Measurements from ENCODE around the gene POLR2I. TPM values are rescaled to one million over a fixed set of nuclear protein-coding genes. Genes with fewer than 3 reads are reported as not detected.

Gene POLR2I
- polyA plus RNA-seq, 1 of the 3 experiments (the other 2 are of a cell fraction): 140 TPM

DNA sequence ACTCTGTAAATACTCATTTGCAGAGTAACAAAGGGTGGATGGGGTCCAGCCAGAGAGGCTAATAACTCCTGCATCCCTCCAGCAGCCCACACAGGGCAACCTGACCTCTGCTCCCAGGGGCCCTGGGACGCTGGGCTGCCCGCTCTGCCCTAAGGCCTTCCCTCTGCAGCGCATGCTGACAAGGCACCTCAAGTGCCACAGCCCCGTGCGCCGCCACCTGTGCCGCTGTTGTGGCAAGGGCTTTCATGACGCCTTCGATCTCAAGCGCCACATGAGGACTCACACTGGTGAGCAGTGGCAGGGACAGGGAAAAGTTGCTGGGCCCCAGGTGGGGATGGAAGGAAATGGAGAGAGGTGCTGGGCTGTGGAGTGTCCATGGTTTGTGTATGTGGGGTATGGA is 2.0 kb downstream of the POLR2I start:
- Histone ChIP-seq H3K27me3 (ENCODE audit: insufficient read depth) (no peaks in the 10 kb centered on the region), H3K4me2 (no peak overlapping the region), H3K36me3 (replicated peaks in 1 of 2; ENCODE audit: control insufficient read depth in 1 of 2, insufficient read depth in 2 of 2, low read length in 1 of 2) (peaks cover 11 to 21% of the 10 kb centered on the region in 2 experiments), H3K9ac (no peak overlapping the region), H3K4me1 (ENCODE audit: control insufficient read depth in 1 of 2, insufficient read depth in 2 of 2, low read depth in 1 of 2, low read length in 1 of 2) (peaks cover 6 to 22% of the 10 kb centered on the region in 2 experiments; a peak in 1 of 4 replicates), H3K9me3 (no peaks in the 10 kb centered on the region), H2AFZ (ENCODE audit: low read depth) (no peak overlapping the region), H4K20me1 (ENCODE audit: insufficient read depth) (no peaks in the 10 kb centered on the region), H3K4me3 (ENCODE audit: low read depth in 2 of 2, low read length in 1 of 2) (no peak overlapping the region), H3K79me2 (ENCODE audit: insufficient read depth) (peaks cover 31% of the 10 kb centered on the region; the same call in 1 of the 2 replicates), H3F3A (replicated peaks; ENCODE audit: insufficient read depth) (no peaks in the 10 kb centered on the region), H3K27ac (ENCODE audit: low read depth in 2 of 2, low read length in 1 of 2) (no peak overlapping the region), H3K9me2 (no peaks in the 10 kb centered on the region)
- no peak for TF ChIP-seq RXRA (IDR thresholded peaks at IDR 0.05; ENCODE audit: borderline replicate concordance, low read depth)
- TF ChIP-seq SIN3A (IDR thresholded peaks at IDR 0.05; ENCODE audit: borderline replicate concordance, low read depth, low read length): no peak
- no peak for TF ChIP-seq RCOR1 (IDR thresholded peaks at IDR 0.05; ENCODE audit: low read length)
- TF ChIP-seq USF2 (IDR thresholded peaks at IDR 0.05; ENCODE audit: borderline replicate concordance, low read depth, low read length): no peak
- no peak for TF ChIP-seq EZH2phosphoT487 (IDR thresholded peaks at IDR 0.05; ENCODE audit: borderline replicate concordance, low read depth)
- TF ChIP-seq TAF1 (IDR thresholded peaks at IDR 0.05; ENCODE audit: borderline replicate concordance, low read depth, low read length): no peak
- no peak for TF ChIP-seq FOXJ3 (CRISPR knock-in tag; IDR thresholded peaks at IDR 0.05)
- TF ChIP-seq RAD21 (IDR thresholded peaks at IDR 0.05; ENCODE audit: low read length): no peak
- no peak for TF ChIP-seq MAX (IDR thresholded peaks at IDR 0.05; ENCODE audit: low read depth)
- no peak for DNase-seq
- ChIA-PET POLR2A (no interaction called here), CTCF (interaction anchor here (1.2 to 2.0 kb wide), 2 partner anchors 15 to 52 kb away, joined by 4 to 7 read pairs; no protein-coding TSS in a partner anchor)
- WGBS (ENCODE audit: low lambda C conversion rate): 98% methylated on average over 7 of the region's 10 CpGs

- DNase-seq: no peak
- Histone ChIP-seq H2AFZ (ENCODE audit: low read depth) (no peak overlapping the region), H3K9me2 (no peaks in the 10 kb centered on the region), H3K27me3 (ENCODE audit: insufficient read depth) (no peaks in the 10 kb centered on the region), H3K4me1 (ENCODE audit: control insufficient read depth in 1 of 2, insufficient read depth in 2 of 2, low read depth in 1 of 2, low read length in 1 of 2) (peaks cover 2 to 16% of the 10 kb centered on the region in 2 experiments; a peak in 1 of 4 replicates), H3K79me2 (ENCODE audit: insufficient read depth) (peaks cover 16% of the 10 kb centered on the region; the same call in 1 of the 2 replicates), H3K27ac (ENCODE audit: low read depth in 2 of 2, low read length in 1 of 2) (no peak overlapping the region), H4K20me1 (ENCODE audit: insufficient read depth) (no peaks in the 10 kb centered on the region), H3K9me3 (no peaks in the 10 kb centered on the region), H3K4me2 (no peak overlapping the region), H3K9ac (no peak overlapping the region), H3F3A (replicated peaks; ENCODE audit: insufficient read depth) (no peaks in the 10 kb centered on the region), H3K4me3 (ENCODE audit: low read depth in 2 of 2, low read length in 1 of 2) (no peak overlapping the region), H3K36me3 (replicated peaks in 1 of 2; ENCODE audit: control insufficient read depth in 1 of 2, insufficient read depth in 2 of 2, low read length in 1 of 2) (peaks cover 4 to 21% of the 10 kb centered on the region in 2 experiments)
- TF ChIP-seq RXRA (IDR thresholded peaks at IDR 0.05; ENCODE audit: borderline replicate concordance, low read depth): no peak
- no peak for TF ChIP-seq TAF1 (IDR thresholded peaks at IDR 0.05; ENCODE audit: borderline replicate concordance, low read depth, low read length)
- TF ChIP-seq MAX (IDR thresholded peaks at IDR 0.05; ENCODE audit: low read depth): no peak
- no peak for TF ChIP-seq FOSL2 (IDR thresholded peaks at IDR 0.05; ENCODE audit: borderline replicate concordance, low read depth)
- no peak for TF ChIP-seq GATA2 (CRISPR knock-in tag; IDR thresholded peaks at IDR 0.05)
- TF ChIP-seq SIN3A (IDR thresholded peaks at IDR 0.05; ENCODE audit: borderline replicate concordance, low read depth, low read length): no peak
- no peak for TF ChIP-seq GABPA (IDR thresholded peaks at IDR 0.05; ENCODE audit: low read depth)
- TF ChIP-seq, protein P1, sequence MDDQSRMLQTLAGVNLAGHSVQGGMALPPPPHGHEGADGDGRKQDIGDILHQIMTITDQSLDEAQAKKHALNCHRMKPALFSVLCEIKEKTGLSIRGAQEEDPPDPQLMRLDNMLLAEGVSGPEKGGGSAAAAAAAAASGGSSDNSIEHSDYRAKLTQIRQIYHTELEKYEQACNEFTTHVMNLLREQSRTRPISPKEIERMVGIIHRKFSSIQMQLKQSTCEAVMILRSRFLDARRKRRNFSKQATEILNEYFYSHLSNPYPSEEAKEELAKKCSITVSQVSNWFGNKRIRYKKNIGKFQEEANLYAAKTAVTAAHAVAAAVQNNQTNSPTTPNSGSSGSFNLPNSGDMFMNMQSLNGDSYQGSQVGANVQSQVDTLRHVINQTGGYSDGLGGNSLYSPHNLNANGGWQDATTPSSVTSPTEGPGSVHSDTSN (IDR thresholded peaks at IDR 0.05): no peak
- TF ChIP-seq, protein P2, sequence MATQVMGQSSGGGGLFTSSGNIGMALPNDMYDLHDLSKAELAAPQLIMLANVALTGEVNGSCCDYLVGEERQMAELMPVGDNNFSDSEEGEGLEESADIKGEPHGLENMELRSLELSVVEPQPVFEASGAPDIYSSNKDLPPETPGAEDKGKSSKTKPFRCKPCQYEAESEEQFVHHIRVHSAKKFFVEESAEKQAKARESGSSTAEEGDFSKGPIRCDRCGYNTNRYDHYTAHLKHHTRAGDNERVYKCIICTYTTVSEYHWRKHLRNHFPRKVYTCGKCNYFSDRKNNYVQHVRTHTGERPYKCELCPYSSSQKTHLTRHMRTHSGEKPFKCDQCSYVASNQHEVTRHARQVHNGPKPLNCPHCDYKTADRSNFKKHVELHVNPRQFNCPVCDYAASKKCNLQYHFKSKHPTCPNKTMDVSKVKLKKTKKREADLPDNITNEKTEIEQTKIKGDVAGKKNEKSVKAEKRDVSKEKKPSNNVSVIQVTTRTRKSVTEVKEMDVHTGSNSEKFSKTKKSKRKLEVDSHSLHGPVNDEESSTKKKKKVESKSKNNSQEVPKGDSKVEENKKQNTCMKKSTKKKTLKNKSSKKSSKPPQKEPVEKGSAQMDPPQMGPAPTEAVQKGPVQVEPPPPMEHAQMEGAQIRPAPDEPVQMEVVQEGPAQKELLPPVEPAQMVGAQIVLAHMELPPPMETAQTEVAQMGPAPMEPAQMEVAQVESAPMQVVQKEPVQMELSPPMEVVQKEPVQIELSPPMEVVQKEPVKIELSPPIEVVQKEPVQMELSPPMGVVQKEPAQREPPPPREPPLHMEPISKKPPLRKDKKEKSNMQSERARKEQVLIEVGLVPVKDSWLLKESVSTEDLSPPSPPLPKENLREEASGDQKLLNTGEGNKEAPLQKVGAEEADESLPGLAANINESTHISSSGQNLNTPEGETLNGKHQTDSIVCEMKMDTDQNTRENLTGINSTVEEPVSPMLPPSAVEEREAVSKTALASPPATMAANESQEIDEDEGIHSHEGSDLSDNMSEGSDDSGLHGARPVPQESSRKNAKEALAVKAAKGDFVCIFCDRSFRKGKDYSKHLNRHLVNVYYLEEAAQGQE (IDR thresholded peaks at IDR 0.05; ENCODE audit: low read depth, low read length): no peak
- no peak for TF ChIP-seq CTCF (IDR thresholded peaks at IDR 0.05)
- TF ChIP-seq ELF1 (IDR thresholded peaks at IDR 0.05): no peak
- no peak for TF ChIP-seq RFX5 (IDR thresholded peaks at IDR 0.05; ENCODE audit: low read length)
- TF ChIP-seq RCOR1 (IDR thresholded peaks at IDR 0.05; ENCODE audit: low read length): no peak
- TF ChIP-seq YY1 (IDR thresholded peaks at IDR 0.05; ENCODE audit: low read depth): no peak
- TF ChIP-seq EP300 (IDR thresholded peaks at IDR 0.05; ENCODE audit: borderline replicate concordance in 1 of 2, low read depth in 1 of 2, low read length in 1 of 2): no peak
- TF ChIP-seq FOXJ3 (CRISPR knock-in tag; IDR thresholded peaks at IDR 0.05): no peak
- no peak for TF ChIP-seq RAD21 (IDR thresholded peaks at IDR 0.05; ENCODE audit: low read length)
- 85% methylated on average over 8 of the region's 13 CpGs for WGBS (ENCODE audit: low lambda C conversion rate)
- CTCF ChIA-PET: no interaction called here
- POLR2A ChIA-PET: no interaction called here
Observed at GRCh38 chr19:36111200-36111539, 3.5 kb downstream of the POLR2I start.

Data from SK-N-SH (cell line).